ENCODE measurements around the gene P2RY6.

The P2RY6 gene

GRCh38 chr11:73271936-73272679 lies at the start of gene P2RY6:
Gene P2RY6, plus strand, starts transcription at chr11:73272338. Its CDS starts 24,181 bp downstream, at chr11:73296519.
- Histone ChIP-seq H3K4me1 (ENCODE audit: insufficient read depth, low read length) (no peaks in the 10 kb centered on the region), H3K4me3 (ENCODE audit: low read depth in 1 of 2, low read length in 2 of 2) (no peak within 1 kb of the TSS), H3K27me3 (ENCODE audit: control insufficient read depth in 1 of 2, insufficient read depth in 2 of 2, low read length in 2 of 2) (no peaks in the 10 kb centered on the region), H3K9ac (ENCODE audit: low read length) (no peak within 1 kb of the TSS), H3K9me3 (ENCODE audit: low read length) (no peaks in the 10 kb centered on the region), H3K27ac (ENCODE audit: low read depth, low read length) (no peak within 1 kb of the TSS), H3K36me3 (ENCODE audit: insufficient read depth, low read length) (no peaks in the 10 kb centered on the region)

GRCh38 chr11:73223998-73224730 lies 48.0 kb upstream of the P2RY6 start:
- Histone ChIP-seq H3K4me3 (ENCODE audit: low read depth in 1 of 2, low read length in 2 of 2) (no peak overlapping the region), H3K27ac (ENCODE audit: low read depth, low read length) (no peak overlapping the region), H3K9me3 (ENCODE audit: low read length) (no peaks in the 10 kb centered on the region), H3K36me3 (ENCODE audit: insufficient read depth, low read length) (no peaks in the 10 kb centered on the region), H3K27me3 (ENCODE audit: control insufficient read depth in 1 of 2, insufficient read depth in 2 of 2, low read length in 2 of 2) (peaks cover 0 to 12% of the 10 kb centered on the region in 2 donors), H3K4me1 (ENCODE audit: insufficient read depth, low read length) (no peaks in the 10 kb centered on the region), H3K9ac (ENCODE audit: low read length) (no peak overlapping the region)

GRCh38 chr11:73225001-73225686 lies 47.0 kb upstream of the P2RY6 start:
- Histone ChIP-seq H3K4me1 (ENCODE audit: insufficient read depth, low read length) (no peaks in the 10 kb centered on the region), H3K27me3 (ENCODE audit: control insufficient read depth in 1 of 2, insufficient read depth in 2 of 2, low read length in 2 of 2) (peaks cover 0 to 2% of the 10 kb centered on the region in 2 donors), H3K9ac (ENCODE audit: low read length) (no peak overlapping the region), H3K27ac (ENCODE audit: low read depth, low read length) (no peak overlapping the region), H3K4me3 (ENCODE audit: low read depth in 1 of 2, low read length in 2 of 2) (no peak overlapping the region), H3K9me3 (ENCODE audit: low read length) (no peaks in the 10 kb centered on the region), H3K36me3 (ENCODE audit: insufficient read depth, low read length) (no peaks in the 10 kb centered on the region)

- Histone ChIP-seq H3K27me3 (ENCODE audit: control insufficient read depth in 1 of 2, insufficient read depth in 2 of 2, low read length in 2 of 2) (no peaks in the 10 kb centered on the region), H3K4me1 (ENCODE audit: insufficient read depth, low read length) (no peaks in the 10 kb centered on the region), H3K9me3 (ENCODE audit: low read length) (no peaks in the 10 kb centered on the region), H3K4me3 (ENCODE audit: low read depth in 1 of 2, low read length in 2 of 2) (no peak overlapping the region), H3K27ac (ENCODE audit: low read depth, low read length) (no peak overlapping the region), H3K36me3 (ENCODE audit: insufficient read depth, low read length) (no peaks in the 10 kb centered on the region), H3K9ac (ENCODE audit: low read length) (no peak overlapping the region)
Measured at GRCh38 chr11:73225851-73226250, 46.3 kb upstream of the P2RY6 start.

- Histone ChIP-seq H3K4me1 (ENCODE audit: insufficient read depth, low read length) (no peaks in the 10 kb centered on the region), H3K4me3 (ENCODE audit: low read depth in 1 of 2, low read length in 2 of 2) (no peak overlapping the region), H3K27me3 (ENCODE audit: control insufficient read depth in 1 of 2, insufficient read depth in 2 of 2, low read length in 2 of 2) (no peaks in the 10 kb centered on the region), H3K27ac (ENCODE audit: low read depth, low read length) (no peak overlapping the region), H3K9me3 (ENCODE audit: low read length) (no peaks in the 10 kb centered on the region), H3K9ac (ENCODE audit: low read length) (no peak overlapping the region), H3K36me3 (ENCODE audit: insufficient read depth, low read length) (no peaks in the 10 kb centered on the region)
Measured at GRCh38 chr11:73226297-73227006, 45.7 kb upstream of the P2RY6 start.

GRCh38 chr11:73227571-73228211 lies 44.4 kb upstream of the P2RY6 start:
- H3K27me3 ChIP-seq (ENCODE audit: control insufficient read depth in 1 of 2, insufficient read depth in 2 of 2, low read length in 2 of 2) = no peaks in the 10 kb centered on the region
- no peaks in the 10 kb centered on the region for H3K36me3 ChIP-seq (ENCODE audit: insufficient read depth, low read length)
- no peak overlapping the region for H3K4me3 ChIP-seq (ENCODE audit: low read depth in 1 of 2, low read length in 2 of 2)
- no peak overlapping the region for H3K9ac ChIP-seq (ENCODE audit: low read length)
- no peaks in the 10 kb centered on the region for H3K9me3 ChIP-seq (ENCODE audit: low read length)
- no peaks in the 10 kb centered on the region for H3K4me1 ChIP-seq (ENCODE audit: insufficient read depth, low read length)
- no peak overlapping the region for H3K27ac ChIP-seq (ENCODE audit: low read depth, low read length)

- H3K4me3 ChIP-seq (ENCODE audit: low read depth in 1 of 2, low read length in 2 of 2) = no peak overlapping the region
- H3K4me1 ChIP-seq (ENCODE audit: insufficient read depth, low read length) = peaks cover 4% of the 10 kb centered on the region
- no peaks in the 10 kb centered on the region for H3K9me3 ChIP-seq (ENCODE audit: low read length)
- H3K27ac ChIP-seq (ENCODE audit: low read depth, low read length) = no peak overlapping the region
- no peak overlapping the region for H3K9ac ChIP-seq (ENCODE audit: low read length)
- no peaks in the 10 kb centered on the region for H3K27me3 ChIP-seq (ENCODE audit: control insufficient read depth in 1 of 2, insufficient read depth in 2 of 2, low read length in 2 of 2)
- H3K36me3 ChIP-seq (ENCODE audit: insufficient read depth, low read length) = no peaks in the 10 kb centered on the region
Measured at GRCh38 chr11:73228268-73229134, 43.6 kb upstream of the P2RY6 start.

- Histone ChIP-seq H3K4me1 (ENCODE audit: insufficient read depth, low read length) (peaks cover 10% of the 10 kb centered on the region), H3K4me3 (ENCODE audit: low read depth in 1 of 2, low read length in 2 of 2) (no peak overlapping the region), H3K9me3 (ENCODE audit: low read length) (no peaks in the 10 kb centered on the region), H3K9ac (ENCODE audit: low read length) (no peak overlapping the region), H3K36me3 (ENCODE audit: insufficient read depth, low read length) (no peaks in the 10 kb centered on the region), H3K27me3 (ENCODE audit: control insufficient read depth in 1 of 2, insufficient read depth in 2 of 2, low read length in 2 of 2) (no peaks in the 10 kb centered on the region), H3K27ac (ENCODE audit: low read depth, low read length) (no peak overlapping the region)
Measured at GRCh38 chr11:73229321-73229895, 42.7 kb upstream of the P2RY6 start.

- no peak overlapping the region for H3K27ac ChIP-seq (ENCODE audit: low read depth, low read length)
Measured at GRCh38 chr11:73229896-73230875, 42.0 kb upstream of the P2RY6 start.

More at GRCh38 chr11:73229896-73230875, 42.0 kb upstream of the P2RY6 start:
- Histone ChIP-seq H3K36me3 (ENCODE audit: insufficient read depth, low read length) (no peaks in the 10 kb centered on the region), H3K9me3 (ENCODE audit: low read length) (no peaks in the 10 kb centered on the region), H3K4me3 (ENCODE audit: low read depth in 1 of 2, low read length in 2 of 2) (no peak overlapping the region), H3K9ac (ENCODE audit: low read length) (no peak overlapping the region), H3K4me1 (ENCODE audit: insufficient read depth, low read length) (peaks cover 10% of the 10 kb centered on the region), H3K27me3 (ENCODE audit: control insufficient read depth in 1 of 2, insufficient read depth in 2 of 2, low read length in 2 of 2) (no peaks in the 10 kb centered on the region)
